HepG2 (cell line): ENCODE data around the gene CAMTA1. TPM values are rescaled to one million over a fixed set of nuclear protein-coding genes. Genes with fewer than 3 reads are reported as not detected.
A peak's percentile ranks its signal among the peaks of the same experiment; 100 is the strongest.

Source experiments
- ATAC-seq: fragments of 200-7000 bp; cut with Tn5 transposase; 3 replicates; pipeline ENCODE4 v1.9.1; 2020; ENCODE audit warnings: mild to moderate bottlenecking, moderate library complexity
- BruUV-seq: library from RNA; stranded (reverse); fragments of 400-500 nt; replicated peaks from 2 replicates; lab custom pipeline; 2021; lab: Mats Ljungman, UMichigan
- CTCF ChIA-PET: fragments of 300-600 bp; formaldehyde crosslinking; extraction: SDS; loops from one replicate; lab custom pipeline; 2021; ENCODE audit warnings: low total read pairs, inconsistent platforms, low intra/inter-chr PET ratio; lab: Yijun Ruan, JAX
- POLR2A ChIA-PET: fragments of 350-600 bp; sonication (Branson Sonifier 250); formaldehyde crosslinking; loops from one replicate; lab custom pipeline; 2020; ENCODE audit warnings: antibody characterized with exemption, inconsistent platforms; lab: Yijun Ruan, JAX
- DNase-seq: peaks from one replicate; pipeline ENCODE4 v3.0.0-alpha.2; 2015; ENCODE audit warnings: low spot score
- FAIRE-seq: peaks from 3 replicates; lab custom pipeline; 2011; peaks lifted over from hg19 to GRCh38; lab: Jason Lieb, UNC
- H2AFZ ChIP-seq: one replicate; pipeline ENCODE4 v1.6.1; 2011; ENCODE audit warnings: low read length, inconsistent platforms
- H3K27ac ChIP-seq: fragments of 300-600 bp; 3 replicates; pipeline ENCODE4 v1.8.0; 2011; ENCODE audit warnings: mixed run types, mild to moderate bottlenecking, mixed read lengths, low read length, inconsistent platforms; ENCODE audit not compliant: insufficient read depth; ENCODE audit errors: extremely low read length
- H3K27me3 ChIP-seq, 2 experiments: fragments of 200-600 bp in 1 of 2; 2 replicates in 1 of 2; 3 replicates in 1 of 2; pipeline versions ENCODE4 v1.6.0 to v1.8.0; 2011; ENCODE audit warnings: low read length in 2 of 2, mild to moderate bottlenecking in 2 of 2, moderate library complexity in 2 of 2, inconsistent platforms in 1 of 2; ENCODE audit not compliant: insufficient read depth in 2 of 2, control insufficient read depth in 1 of 2
- H3K36me3 ChIP-seq, 2 experiments: fragments of 200-600 bp in 1 of 2; replicated peaks in 1 of 2; 2 replicates in 1 of 2; 3 replicates in 1 of 2; pipeline versions ENCODE4 v1.5.1 to v1.8.0; 2011; ENCODE audit warnings: low read length in 2 of 2, inconsistent platforms in 1 of 2; ENCODE audit not compliant: insufficient read depth in 2 of 2, control insufficient read depth in 1 of 2
- H3K4me1 ChIP-seq: 2 replicates; pipeline ENCODE4 v1.5.1; 2012; ENCODE audit warnings: low read length, inconsistent platforms; ENCODE audit not compliant: insufficient read depth
- H3K4me2 ChIP-seq: 2 replicates; pipeline ENCODE4 v1.6.0; 2011; ENCODE audit warnings: low read depth, low read length, inconsistent platforms
- H3K4me3 ChIP-seq, 3 experiments: fragments of 200-600 bp in 1 of 3; sonication (generic), shearing (Covaris generic) in 1 of 3; replicated peaks in 1 of 3; 2 replicates each; pipeline ENCODE4 v1.5.1; 2011 to 2016; ENCODE audit warnings: low read length in 3 of 3, inconsistent platforms in 2 of 3, low read depth in 2 of 3, mild to moderate bottlenecking in 2 of 3, control low read depth in 1 of 3, mixed read lengths in 1 of 3; ENCODE audit not compliant: insufficient read depth in 1 of 3
- H3K79me2 ChIP-seq: one replicate; pipeline ENCODE4 v1.6.1; 2011; ENCODE audit warnings: low read length, inconsistent platforms; ENCODE audit not compliant: insufficient read depth
- H3K9ac ChIP-seq: 2 replicates; pipeline ENCODE4 v1.6.0; 2011; ENCODE audit warnings: mild to moderate bottlenecking, low read depth, low read length, inconsistent platforms; ENCODE audit not compliant: insufficient read depth
- H3K9me3 ChIP-seq: 2 replicates; pipeline ENCODE4 v1.5.1; 2012; ENCODE audit warnings: mild to moderate bottlenecking, low read length
- H4K20me1 ChIP-seq: 2 replicates; pipeline ENCODE4 v1.6.0; 2011; ENCODE audit warnings: inconsistent platforms, mild to moderate bottlenecking, low read length, moderate library complexity; ENCODE audit not compliant: insufficient read depth
- CERS6 ChIP-seq: sonication (generic); formaldehyde crosslinking; IDR thresholded peaks from 2 replicates; pipeline ENCODE4 v1.5.0; 2020; ENCODE audit warnings: missing genetic modification reagents
- DBP ChIP-seq: sonication (generic); formaldehyde crosslinking; IDR thresholded peaks from 2 replicates; pipeline ENCODE4 v1.4.0; 2020; ENCODE audit warnings: missing genetic modification reagents; ENCODE audit errors: not compliant biosample characterization
- ESRRA ChIP-seq: sonication (generic); formaldehyde crosslinking; IDR thresholded peaks from 2 replicates; pipeline ENCODE4 v1.5.1; 2020; ENCODE audit warnings: mild to moderate bottlenecking, low read depth, missing genetic modification reagents
- MEF2D ChIP-seq: sonication (generic); formaldehyde crosslinking; IDR thresholded peaks from 2 replicates; pipeline ENCODE4 v1.5.1; 2020; ENCODE audit warnings: mild to moderate bottlenecking, missing genetic modification reagents
- ZNF577 ChIP-seq: sonication (generic); formaldehyde crosslinking; IDR thresholded peaks from 2 replicates; pipeline ENCODE4 v1.4.0; 2020; ENCODE audit warnings: mild to moderate bottlenecking, low read depth, missing genetic modification reagents, borderline replicate concordance
- ZNF720 ChIP-seq: sonication (generic); formaldehyde crosslinking; IDR thresholded peaks from 2 replicates; pipeline ENCODE4 v1.4.0; 2020; ENCODE audit warnings: missing genetic modification reagents
- ZNF768 ChIP-seq: sonication (generic); formaldehyde crosslinking; IDR thresholded peaks from 2 replicates; pipeline ENCODE4 v1.4.0; 2020; ENCODE audit warnings: missing genetic modification reagents
- WGBS: methylation state at CpG from one replicate; pipeline ENCODE4 v1.1.6; 2017; ENCODE audit warnings: low lambda C conversion rate; 5-methylcytosine and 5-hydroxymethylcytosine counted together
- in situ Hi-C: cut with HindIII; loops from 2 replicates; pipeline ENCODE4 v1.10.0; 2017; ENCODE audit warnings: low pct_unique_long_range_greater_than_20kb; ENCODE audit not compliant: extremely low pct_ligation_motif_present
- intact Hi-C: fragments of 100-400 bp; cut with micrococcal nuclease; formaldehyde crosslinking; loops from one replicate; pipeline ENCODE4 v1.10.0; 2022; ENCODE audit not compliant: unreplicated experiment
- polyA plus RNA-seq, 8 experiments: library from polyadenylated mRNA; depleted of rRNA in 3 of 8; stranded (reverse) in 7 of 8; unstranded in 1 of 8; fragments of >200 nt; fragmentation: Illumina TruSeq in 4 of 8; extraction: Trizol in 4 of 8; gene quantifications; 2 replicates each; pipeline versions ENCODE4 v1.2.1 to v1.2.3, GENCODE V29; 2011 to 2016; ENCODE audit warnings: low read depth in 4 of 8, missing spikeins in 1 of 8, mixed read lengths in 1 of 8; ENCODE audit not compliant: insufficient read depth in 1 of 8
- total RNA-seq, 5 experiments: library from RNA; depleted of rRNA; stranded (reverse); fragments of >200 nt; fragmentation: Illumina TruSeq; extraction: Trizol; gene quantifications; 2 replicates each; pipeline ENCODE4 v1.2.3, GENCODE V29; 2016; ENCODE audit warnings: low read depth in 1 of 5

CAMTA1 gene
- total and polyA plus RNA-seq, 2 of the 13 experiments (the other 11 are each of a cell fraction or from before 2014, with no cell fraction given): 25.0 to 36.4 TPM

GRCh38 chr1:7345516-7345915, 560.3 kb downstream of the CAMTA1 start:
- ChIA-PET POLR2A (no interaction called here), CTCF (no interaction called here)

GRCh38 chr1:7346070-7346596, 560.9 kb downstream of the CAMTA1 start:
- Histone ChIP-seq H4K20me1 (no peaks in the 10 kb centered on the region; the same call in 1 of the 2 replicates), H3K4me1 (0 out of 2 replicates have a peak, but pooled peaks cover 7% of the 10 kb centered on the region), H3K36me3 (no peaks in the 10 kb centered on the region), H3K27ac (no peak overlapping the region), H3K27me3 (peaks cover 2 to 21% of the 10 kb centered on the region in 2 experiments; a peak in 2 of 5 replicates), H2AFZ (no peak overlapping the region), H3K9ac (no peak overlapping the region), H3K79me2 (no peaks in the 10 kb centered on the region), H3K9me3 (no peaks in the 10 kb centered on the region), H3K4me3 (no peak overlapping the region), H3K4me2 (no peak overlapping the region)
- ATAC-seq (no peak), FAIRE-seq (no peak), DNase-seq (no peak)
- TF ChIP-seq CERS6 (CRISPR knock-in tag): no peak
- TF ChIP-seq ZNF768 (CRISPR knock-in tag): peak; percentile 42; the same call in 1 of the 2 replicates
- no TSS peak for BruUV-seq
- WGBS: 63% methylated on average over 3 of the region's 3 CpGs
- CTCF ChIA-PET: no interaction called here
- in situ Hi-C loops (no loop called here), intact Hi-C loops (no loop called here)
- POLR2A ChIA-PET: no interaction called here

More at GRCh38 chr1:7345516-7345915, 560.3 kb downstream of the CAMTA1 start:
- BruUV-seq: no TSS peak
- no peak for ATAC-seq
- Histone ChIP-seq H3K4me1 (0 out of 2 replicates have a peak, but pooled peaks cover 7% of the 10 kb centered on the region), H3K4me2 (no peak overlapping the region), H4K20me1 (no peaks in the 10 kb centered on the region; the same call in 1 of the 2 replicates)
- TF ChIP-seq ESRRA (CRISPR knock-in tag): no peak
- no peak for TF ChIP-seq MEF2D (CRISPR knock-in tag)
- no peak for TF ChIP-seq ZNF720 (CRISPR knock-in tag)
- no peak for TF ChIP-seq DBP (CRISPR knock-in tag)
- TF ChIP-seq ZNF577 (CRISPR knock-in tag): no peak
- TF ChIP-seq, all 625 proteins: peak for 0
- H3K9me3 ChIP-seq: no peaks in the 10 kb centered on the region
- FAIRE-seq (no peak), DNase-seq (no peak)
- H3K4me3 ChIP-seq: no peak overlapping the region
- intact Hi-C loops: no loop called here
- H3K9ac ChIP-seq: no peak overlapping the region
- in situ Hi-C loops: no loop called here
- H2AFZ ChIP-seq: no peak overlapping the region
- H3K79me2 ChIP-seq: no peaks in the 10 kb centered on the region
- H3K27ac ChIP-seq: no peak overlapping the region
- H3K27me3 ChIP-seq: peaks cover 0 to 17% of the 10 kb centered on the region in 2 experiments; a peak in 2 of 5 replicates
- 100% methylated on average over 2 of the region's 3 CpGs for WGBS
- no peaks in the 10 kb centered on the region for H3K36me3 ChIP-seq
